Measurements from ENCODE around the gene SLC50A1.
"Not testable (repeated sequence)": the region's sequence is repeated elsewhere in the genome, so short reads cannot be mapped to it uniquely, and the experiment has no call there.

SLC50A1 gene

DNA sequence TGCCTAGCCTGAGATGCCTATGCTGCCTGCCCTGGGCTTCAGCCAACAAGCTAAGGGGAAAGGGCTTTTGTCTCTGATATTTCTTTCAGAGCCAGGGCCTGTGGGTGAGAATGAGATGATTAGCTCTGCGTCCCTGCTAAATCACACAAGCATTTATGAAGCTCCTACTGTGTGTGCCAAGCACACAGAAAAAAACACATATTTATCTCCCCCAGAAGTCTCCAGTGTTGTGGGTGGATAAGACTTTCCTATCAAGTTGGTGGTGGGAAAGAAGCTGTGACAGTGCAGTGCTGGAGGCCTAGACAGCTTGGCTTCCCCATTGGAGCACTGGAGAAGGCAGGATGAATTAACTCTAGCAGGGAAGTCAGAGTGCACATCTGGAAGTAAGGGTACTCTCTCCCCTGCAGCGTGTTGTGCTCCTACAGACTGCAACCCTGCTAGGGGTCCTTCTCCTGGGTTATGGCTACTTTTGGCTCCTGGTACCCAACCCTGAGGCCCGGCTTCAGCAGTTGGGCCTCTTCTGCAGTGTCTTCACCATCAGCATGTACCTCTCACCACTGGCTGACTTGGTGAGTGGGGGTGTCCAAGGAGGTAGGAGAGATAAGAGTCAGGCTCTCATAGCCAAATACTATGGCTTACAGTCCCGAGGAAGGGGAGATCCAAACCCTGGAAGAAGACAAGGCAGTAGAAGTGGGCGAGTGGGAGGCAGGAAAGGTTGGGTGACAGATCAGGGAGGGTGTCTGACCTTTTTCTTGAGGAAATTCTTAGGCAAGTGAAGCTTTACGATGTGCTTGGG lies 1.7 kb downstream of the SLC50A1 start:
- DNase-seq = no peak

DNA sequence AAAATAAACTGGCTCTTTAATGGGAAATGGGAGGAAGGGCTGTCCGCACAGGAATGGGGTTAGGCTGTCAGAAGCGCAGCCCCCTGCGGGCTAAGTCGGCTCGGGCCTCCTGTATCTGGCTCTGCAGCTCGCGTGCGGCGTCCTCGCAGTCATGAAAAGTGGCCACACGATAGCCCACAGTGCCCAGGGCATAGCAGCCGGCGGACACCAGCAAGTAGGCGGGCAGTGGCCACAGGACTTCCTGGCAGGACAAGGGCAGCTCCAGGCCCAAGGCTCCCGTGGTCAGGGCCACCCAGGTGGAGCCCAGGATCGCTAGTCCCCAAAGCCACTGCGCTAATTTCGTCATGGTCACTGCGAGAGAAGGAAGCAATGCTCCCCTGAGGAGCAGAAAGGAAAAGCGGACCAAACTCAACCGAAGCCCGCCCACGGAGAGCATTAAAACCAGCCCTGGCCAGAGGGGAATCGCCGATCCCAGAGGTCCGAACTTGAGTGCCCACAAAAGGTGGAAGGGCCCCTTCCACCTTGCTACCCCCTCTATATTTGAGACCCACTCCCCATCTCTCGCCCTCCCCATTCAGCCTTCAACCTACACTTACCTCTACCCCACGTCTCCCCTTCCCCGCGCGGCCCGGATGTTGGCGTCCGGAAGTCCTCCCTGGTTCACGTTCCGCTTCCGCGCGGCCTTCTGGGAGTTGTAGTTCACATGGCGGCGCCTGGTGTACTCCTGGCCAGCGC lies 4.4 kb downstream of the SLC50A1 start, which contains the start of gene DPM3:
Gene DPM3, minus strand, starts transcription at position 637 of the 735 bp plus-strand sequence. Its CDS starts 291 bp downstream, at position 346.
- peak; percentile 88 for DNase-seq

DNA sequence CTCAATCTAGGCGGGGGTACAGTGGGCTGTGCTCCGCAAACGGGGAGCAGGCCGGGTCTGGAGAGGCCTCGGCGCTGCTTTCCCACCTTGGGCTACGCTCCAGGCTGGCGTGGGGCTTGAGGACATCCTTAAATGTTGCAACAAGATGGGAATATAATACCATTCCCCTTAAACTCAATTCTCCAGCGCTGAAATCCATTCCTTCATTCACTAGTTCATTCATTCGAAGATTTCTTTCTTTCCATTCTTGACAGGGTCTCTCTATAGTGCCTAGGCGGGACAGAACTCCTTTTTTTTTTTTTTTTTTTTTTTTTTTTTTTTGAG lies 4.9 kb downstream of the SLC50A1 start:
- no peak for DNase-seq

DNA sequence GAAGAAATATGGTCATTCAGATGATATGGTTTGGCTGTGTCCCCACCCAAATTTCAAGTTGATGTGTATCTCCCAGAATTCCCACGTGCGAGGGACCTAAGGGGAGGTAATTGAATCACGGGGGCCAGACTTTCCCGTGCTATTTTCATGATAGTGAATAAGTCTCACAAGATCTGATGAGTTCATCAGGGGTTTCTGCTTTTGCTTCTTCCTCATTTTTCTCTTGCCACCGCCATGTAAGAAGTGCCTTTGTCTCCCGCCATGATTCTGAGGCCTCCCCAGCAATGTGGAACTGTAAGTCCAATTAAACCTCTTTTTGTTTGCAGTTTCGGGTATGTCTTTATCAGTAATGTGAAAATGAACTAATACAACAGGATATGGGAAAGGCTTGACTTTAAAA lies 6.1 kb downstream of the SLC50A1 start:
- no peak for DNase-seq

DNA sequence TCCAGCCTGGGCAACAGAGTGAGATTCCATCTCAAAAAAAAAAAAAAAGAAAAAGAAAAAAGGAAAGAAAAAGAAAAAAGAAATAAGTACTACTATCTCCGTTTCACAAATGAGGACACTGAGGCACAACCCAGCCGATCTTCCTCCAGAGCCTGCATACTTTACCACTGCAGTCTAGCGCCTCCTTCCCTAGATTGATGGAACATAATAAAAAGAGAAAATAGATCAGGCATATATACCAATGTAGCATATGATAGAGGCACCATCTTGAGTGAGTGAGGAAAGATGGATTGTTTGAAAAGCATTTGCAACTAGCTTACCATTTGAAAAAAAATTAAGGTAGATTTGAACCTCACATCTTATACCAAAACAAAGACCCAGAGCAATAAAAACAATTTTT lies 9.8 kb downstream of the SLC50A1 start:
- DNase-seq = no peak

DNA sequence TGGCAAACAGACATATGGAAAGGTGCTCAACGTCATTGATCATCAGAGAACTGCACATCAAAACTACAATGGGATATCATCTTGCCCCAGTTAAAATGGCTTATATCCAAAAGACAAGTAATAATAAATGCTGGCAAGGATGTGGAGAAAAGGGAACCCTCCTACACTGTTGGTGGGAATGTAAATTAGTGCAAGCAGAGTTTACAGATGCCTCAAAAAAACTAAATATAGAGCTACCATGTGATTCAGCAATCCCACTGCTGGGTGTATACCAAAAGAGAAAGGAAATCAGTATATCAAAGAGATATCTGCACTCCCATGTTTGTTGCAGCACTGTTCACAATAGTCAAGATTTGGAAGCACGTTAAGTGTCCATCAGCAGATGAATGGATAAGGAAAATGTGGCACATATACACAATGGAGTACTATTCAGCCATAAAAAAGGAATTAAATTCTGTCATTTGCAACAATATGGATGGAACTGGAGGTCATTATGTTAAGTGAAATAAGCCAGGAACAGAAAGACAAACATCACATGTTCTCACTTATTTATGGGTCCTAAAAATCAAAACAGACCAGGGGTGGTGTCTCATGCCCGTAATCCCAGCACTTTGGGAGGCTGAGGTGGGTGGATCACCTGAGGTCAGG lies 20.5 kb downstream of the SLC50A1 start:
- DNase-seq = not testable (repeated sequence)

DNA sequence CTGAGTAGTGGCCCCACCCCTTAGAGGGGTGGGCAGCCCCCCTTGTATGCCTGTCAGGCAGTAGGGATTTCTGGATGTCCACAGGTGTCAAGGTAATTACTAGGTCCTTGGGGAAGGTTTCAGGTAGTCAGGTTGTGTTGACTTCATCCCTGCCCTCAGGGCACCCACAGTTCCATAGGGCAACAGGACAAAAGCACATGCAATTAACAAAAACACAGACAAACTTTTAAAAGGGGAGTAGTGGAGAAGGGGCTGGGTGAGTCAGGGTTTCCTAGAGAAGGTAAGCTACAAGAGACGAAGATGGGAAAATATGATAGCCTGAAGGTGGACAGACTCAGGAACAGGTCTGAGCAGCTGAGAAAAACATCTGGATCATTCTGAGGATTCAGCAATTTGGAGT lies 23.3 kb downstream of the SLC50A1 start:
- DNase-seq = no peak

DNA sequence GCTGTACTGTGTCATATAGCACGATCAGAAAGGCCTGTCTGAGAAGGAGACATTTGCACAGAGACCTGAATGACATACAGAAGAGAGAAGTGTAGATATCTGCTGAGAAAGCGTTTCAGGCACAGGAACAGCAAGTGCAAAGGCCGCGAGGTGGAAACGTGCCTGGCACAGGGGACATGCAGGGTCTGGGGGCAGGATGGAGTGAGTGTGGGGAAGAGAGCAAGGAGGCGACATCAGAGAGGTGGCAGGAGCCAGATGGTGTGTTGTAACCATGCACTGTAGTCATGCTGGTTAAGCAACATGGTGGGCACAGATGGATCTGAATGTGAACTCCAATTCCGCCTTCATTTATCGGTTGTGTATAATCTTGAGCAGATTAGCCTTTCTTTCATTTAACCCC lies 24.5 kb downstream of the SLC50A1 start:
- no peak for DNase-seq

DNA sequence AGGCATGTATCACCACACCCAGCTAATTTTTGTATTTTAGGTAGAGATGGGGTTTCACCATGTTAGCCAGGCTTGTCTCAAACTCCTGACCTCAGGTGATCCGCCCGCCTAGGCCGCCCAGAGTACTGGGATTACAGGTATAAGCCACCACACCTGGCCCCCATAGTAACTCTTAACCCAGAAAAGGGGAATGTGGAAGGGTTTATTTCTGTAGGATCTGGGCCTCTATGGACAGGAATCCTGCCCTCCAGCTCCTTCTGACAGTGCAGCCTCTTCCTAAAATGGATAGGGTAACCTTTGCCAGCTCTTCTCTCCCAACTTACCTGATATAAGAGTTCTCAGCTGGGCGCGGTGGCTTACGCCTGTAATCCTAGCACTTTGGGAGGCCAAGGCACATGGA lies 27.0 kb downstream of the SLC50A1 start:
- DNase-seq = not testable (repeated sequence)

DNA sequence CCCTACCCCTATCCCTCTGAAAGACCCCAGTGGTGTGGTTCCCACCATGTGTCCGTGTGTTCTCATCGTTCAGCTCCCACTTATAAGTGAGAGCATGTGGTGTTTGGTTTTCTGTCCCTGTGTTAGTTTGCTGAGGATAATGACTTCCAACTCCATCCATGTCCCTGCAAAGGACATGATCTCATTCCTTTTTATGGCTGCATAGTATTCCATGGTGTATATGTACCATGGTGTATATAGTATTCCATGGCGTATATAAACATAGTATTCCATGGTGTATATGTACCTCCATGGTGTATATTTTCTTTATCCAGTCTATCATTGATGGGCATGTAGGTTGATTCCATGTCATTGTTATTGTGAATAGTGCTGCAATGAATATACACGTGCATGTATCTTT lies 28.1 kb downstream of the SLC50A1 start:
- DNase-seq = not testable (repeated sequence)

DNA sequence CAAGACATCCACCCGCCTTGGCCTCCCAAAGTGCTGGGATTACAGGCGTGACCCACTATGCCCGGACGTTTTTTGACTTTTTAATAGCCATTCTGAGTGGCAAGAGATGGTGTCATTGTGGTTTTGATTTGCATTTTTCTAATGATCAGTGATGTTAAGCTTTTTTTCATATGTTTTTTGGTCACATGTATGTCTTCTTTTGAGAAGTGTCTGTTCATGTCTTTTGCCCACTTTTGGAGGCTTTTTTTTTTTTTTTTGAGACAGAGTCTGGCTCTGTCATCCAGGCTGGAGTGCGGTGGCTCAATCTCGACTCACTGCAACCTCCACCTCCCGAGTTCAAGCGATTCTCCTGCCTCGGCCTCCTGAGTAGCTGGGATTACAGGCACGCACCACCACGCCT lies 29.0 kb downstream of the SLC50A1 start:
- DNase-seq = not testable (repeated sequence)

DNA sequence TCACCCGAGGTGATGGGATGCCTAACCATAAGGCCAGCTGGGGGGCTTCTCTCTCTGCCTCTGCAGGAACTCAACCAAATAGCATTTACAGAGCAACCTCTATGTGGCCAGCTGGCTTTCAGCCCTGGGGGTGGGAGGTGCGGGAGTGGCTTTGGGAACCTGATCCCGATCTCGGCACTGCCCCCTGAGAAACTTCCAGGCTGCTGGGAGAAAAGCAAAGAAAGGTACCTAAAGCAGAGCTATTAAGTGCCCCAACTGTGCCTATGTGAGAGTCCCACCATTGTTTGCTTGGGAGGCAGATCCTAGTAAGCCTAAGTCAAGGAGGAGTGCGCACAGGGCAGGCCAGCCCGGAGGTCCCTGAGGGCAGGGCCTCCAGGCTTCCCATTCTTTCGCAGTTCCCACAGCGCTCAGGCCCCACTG lies 30.4 kb downstream of the SLC50A1 start:
- DNase-seq = no peak

DNA sequence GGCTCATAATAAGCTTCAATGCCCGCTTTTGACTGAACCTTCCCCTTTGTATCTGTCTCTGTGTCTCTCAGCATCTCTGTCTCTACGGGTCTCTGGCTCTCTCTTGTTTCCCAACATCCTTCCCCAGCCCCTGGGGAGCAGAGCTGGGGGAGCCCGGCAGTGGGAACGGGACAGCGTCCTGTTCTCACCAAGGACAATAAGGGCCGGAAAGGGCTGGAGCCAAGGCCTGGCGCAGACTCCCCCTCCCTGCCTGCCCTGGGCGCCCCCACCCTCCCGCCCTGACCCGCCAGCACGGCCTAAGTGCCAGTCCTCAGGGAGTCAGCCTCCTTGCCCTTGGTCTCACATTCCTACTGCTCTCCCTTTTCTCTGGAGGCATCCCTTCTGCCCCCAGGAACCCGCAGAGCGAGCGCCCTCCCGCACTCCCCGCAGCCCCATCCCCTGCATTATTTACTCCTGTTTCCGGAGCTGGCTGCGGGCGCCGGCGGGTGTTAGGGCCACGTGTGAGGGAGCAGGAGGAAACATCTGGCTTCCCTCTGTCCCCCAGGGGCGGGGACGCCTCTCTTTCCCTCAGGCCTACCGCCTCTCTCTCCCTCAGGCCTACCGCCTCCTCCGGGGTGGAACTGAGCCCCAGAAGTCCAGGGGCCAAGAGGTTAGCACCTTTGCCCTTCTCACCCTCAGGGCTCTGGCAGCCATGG lies 31.0 kb downstream of the SLC50A1 start:
- peak; percentile 24 for DNase-seq

DNA sequence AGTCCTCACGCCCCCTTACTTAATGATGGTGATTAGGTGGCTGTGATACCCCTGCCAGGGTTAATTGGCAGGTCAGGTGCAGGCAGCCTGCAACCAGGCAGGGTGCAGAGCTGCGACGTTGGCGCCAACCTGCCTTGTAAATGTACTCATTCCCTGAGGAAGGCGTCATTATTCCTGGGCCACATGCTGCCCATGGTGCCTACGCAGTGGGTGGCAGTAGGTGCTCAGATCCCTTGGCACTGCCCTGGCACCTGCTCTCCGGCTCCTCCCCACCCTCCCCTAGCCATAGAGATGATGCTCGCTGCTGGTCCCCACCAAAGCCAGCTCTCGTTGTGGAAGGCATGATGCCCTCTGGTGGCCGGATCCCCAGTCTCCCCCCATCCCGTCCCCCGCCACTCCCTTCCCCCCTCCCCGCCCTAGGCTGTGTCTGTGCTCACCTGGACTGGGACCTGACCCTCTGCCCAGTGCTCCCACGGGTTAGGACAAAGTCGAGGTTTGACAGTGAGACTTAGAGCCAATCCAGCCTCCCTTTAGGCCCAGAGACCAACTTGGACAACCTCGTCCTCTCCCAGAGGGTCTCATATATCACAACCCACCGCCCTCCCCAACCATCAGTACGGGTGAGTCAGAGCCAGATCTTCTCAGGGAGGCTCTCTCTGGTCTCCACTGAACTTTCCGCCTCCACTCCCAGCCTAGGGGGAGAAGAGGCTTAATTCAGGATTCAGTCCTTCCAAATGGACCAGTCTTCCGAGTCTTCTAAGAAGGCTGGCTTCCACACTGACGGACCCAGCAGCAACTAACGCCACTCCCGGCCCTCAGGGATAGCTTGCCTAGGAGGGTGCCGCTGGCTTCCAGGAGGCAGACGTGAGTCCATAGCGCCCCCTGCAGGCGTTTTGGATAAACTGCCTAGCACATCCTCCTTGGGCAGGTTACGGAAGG lies 31.8 kb downstream of the SLC50A1 start:
- peak; percentile 91 for DNase-seq

DNA sequence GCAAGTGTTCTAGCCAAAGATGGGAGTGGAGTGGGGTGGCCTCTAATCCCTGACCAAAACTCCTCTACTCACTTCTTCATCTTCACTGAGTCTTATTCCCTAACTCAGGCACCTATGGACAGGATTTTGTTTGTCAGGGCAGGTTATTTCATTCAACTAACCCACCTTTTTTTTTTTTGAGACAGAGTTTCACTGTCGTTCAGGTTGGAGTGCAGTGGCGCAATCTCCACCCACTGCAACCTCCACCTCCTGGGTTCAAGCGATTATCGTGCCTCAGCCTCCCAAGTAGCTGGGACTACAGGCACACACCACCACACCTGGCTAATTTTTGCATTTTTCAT lies 32.4 kb downstream of the SLC50A1 start:
- DNase-seq = not testable (repeated sequence)

DNA sequence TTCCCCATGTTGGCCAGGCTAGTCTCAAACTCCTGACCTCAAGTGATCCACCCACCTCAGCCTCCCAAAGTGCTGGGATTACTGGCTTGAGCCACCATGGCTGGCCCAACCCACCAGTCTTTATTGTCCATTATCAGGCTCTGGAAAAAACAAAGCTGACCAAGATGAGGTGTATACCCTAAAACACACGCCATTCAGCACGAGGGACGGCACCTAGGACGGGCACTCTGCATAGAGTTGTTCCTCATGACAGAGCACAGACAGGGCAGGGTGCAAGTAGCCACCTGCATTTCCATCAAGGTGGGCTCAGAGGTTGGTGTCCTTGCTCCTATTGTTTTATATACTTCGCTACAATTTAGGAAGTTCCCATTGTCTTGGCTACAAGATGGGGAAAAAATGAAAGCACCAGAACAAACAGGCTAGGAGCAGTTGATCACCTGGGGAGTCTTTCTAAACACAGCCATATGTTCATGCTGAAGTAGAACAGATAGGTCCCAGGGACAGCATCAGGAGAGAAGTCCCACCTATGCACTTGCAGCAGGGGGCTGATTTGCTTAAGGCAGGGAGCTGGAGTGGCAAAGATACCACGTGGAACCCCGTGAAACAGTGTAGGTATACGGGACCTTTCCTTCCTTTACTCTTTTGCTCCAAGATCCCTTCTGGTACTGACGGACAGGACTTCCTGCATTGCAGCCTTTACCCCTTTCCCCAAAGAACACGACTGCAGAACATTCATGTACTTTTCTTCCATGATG lies 33.0 kb downstream of the SLC50A1 start:
- DNase-seq = no peak

DNA sequence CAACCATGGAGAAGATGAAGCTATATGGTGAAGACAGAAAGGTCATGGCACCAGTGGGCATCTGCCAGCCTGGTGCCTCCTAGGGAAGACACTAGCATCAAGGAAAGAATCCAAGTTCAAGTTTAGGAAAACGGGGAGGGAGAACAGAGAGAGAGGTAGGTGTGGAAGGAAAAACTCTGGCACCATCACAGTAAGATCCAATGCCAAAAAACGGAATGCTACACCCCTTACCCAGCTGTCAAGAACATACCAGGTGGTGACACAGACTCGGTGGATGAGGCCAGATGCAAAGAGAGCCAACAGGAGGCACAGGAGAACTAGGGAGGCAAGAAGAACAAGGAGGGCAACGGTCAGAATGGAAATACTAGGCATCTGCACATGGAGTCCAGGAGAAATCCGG lies 33.9 kb downstream of the SLC50A1 start:
- DNase-seq = no peak

DNA sequence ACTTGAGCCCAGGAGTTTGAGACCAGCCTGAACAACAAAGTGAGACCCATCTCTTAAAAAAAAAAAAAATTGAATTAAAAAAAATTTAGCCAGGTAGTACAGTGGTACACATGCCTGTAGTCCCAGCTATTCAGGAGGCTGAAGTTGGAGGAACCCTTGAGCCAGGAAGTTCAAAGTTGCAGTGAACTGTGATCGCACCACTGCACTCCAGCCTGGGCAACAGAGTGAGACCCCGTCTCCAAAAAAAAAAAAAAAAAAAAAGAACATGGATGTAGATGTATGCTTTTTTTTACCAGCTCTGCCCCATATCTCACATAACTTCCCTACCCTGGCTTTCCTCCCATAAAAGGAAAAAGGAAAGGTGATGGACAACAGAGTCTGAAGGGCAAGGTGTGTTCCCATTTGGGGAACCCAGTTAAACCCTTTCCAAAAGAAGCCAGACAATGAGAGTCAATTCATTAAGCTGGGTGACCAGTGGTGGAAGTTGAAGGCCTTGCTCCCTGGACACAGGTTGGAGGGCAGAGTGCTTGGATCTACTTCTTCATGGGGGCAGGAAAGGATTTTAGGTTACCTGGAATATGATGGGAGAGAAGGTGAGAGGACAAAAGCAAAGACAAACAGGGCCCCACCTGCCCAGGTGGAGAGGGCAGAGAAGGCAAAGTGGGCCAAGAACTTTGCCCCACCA lies 34.6 kb downstream of the SLC50A1 start:
- DNase-seq = no peak

DNA sequence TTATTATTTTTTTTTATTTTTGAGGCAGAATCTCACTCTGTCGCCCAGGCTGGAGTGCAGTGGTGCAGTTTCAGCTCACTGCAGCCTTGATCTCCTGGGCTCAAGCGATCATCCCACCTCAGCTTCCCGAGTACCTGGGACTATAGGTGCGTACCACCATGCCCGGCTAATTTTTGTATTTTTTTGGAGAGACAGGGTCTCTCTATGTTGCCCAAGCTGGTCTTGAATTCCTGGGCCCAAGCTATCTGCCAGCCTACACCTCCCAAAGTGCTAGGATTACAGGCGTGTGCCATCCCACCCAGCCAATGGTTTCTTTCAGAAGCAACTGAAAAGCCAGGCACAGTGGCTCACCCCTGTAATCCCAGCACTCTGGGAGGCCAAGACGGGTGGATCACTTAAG lies 35.2 kb downstream of the SLC50A1 start:
- DNase-seq = no peak

DNA sequence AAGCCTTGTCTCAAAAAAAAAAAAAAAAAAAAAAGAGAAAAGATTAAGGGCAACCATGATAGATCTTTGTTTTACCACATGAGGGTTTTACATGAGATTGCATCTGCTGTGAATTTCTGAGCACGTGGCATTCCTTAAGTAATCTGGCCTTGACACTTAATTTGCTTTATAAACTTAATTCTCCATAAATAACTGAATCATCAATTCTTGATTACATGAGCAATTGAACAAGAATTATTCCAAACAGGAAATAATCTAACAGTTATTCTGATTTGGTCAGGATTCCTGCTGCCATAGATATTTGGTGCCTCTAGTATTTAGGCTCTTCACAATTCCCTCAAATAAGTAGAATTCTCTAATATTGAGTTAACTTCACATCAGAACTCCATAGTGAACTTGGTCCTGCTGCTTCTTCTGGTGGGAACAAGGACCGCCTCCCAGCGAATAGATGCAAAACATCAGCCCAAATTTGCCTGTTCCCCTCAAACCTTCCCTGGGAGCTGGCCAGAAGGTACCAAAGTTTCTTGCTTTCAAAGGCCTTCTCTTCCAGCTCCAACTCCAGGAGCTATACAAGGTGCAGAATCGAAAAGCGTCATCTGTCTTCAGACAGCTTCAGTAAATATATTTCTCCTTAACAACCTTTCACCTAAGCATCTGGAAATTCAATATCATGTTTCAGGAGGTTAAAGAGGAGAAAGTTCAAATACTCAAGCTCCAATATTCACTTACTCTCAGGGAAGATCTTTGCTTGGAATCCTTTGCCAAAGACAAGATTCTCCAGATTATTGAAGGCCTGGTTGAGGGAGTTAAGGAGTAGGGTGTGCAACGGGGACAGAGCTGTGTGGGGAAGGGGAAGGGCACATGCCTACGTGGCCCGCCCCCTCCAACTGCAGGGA lies 36.4 kb downstream of the SLC50A1 start:
- no peak for DNase-seq

All from NCI-H1092 (cell line).